ENCODE measurements around the gene MAG. TPM values are rescaled to one million over a fixed set of nuclear protein-coding genes. Genes with fewer than 3 reads are reported as not detected.
"Not testable (repeated sequence)": the region's sequence is repeated elsewhere in the genome, so short reads cannot be mapped to it uniquely, and the experiment has no call there.

Gene MAG
- total RNA-seq, 1 donor from 2014 or later: not detected

GRCh38 chr19:35281303-35281702 lies 10.7 kb upstream of the MAG start:
- intact Hi-C loops (cut with DNase I): no loop called here

GRCh38 chr19:35284153-35285094 lies 7.5 kb upstream of the MAG start:
- no peaks in the 10 kb centered on the region for H3K27me3 ChIP-seq
- no peaks in the 10 kb centered on the region for H3K9me3 ChIP-seq
- no peak for TF ChIP-seq CTCF (IDR thresholded peaks at IDR 0.05)
- H3K36me3 ChIP-seq: peaks cover under 1 to 3% of the 10 kb centered on the region in 2 donors
- H3K4me3 ChIP-seq: no peak overlapping the region
- H3K4me1 ChIP-seq: no peaks in the 10 kb centered on the region
- no peak overlapping the region for H3K27ac ChIP-seq
- DNase-seq (ENCODE audit: low spot score in 2 of 2): no peak
- intact Hi-C loops (cut with DNase I): no loop called here

More at GRCh38 chr19:35281303-35281702, 10.7 kb upstream of the MAG start:
- Histone ChIP-seq H3K9me3 (no peaks in the 10 kb centered on the region), H3K4me1 (no peaks in the 10 kb centered on the region), H3K27me3 (no peaks in the 10 kb centered on the region), H3K36me3 (peaks cover 24 to 33% of the 10 kb centered on the region in 2 donors), H3K4me3 (no peak overlapping the region), H3K27ac (no peak overlapping the region)
- no peak for DNase-seq (ENCODE audit: low spot score in 2 of 2)
- no peak for TF ChIP-seq CTCF (IDR thresholded peaks at IDR 0.05)

- TF ChIP-seq CTCF (IDR thresholded peaks at IDR 0.05): no peak
- H3K27me3 ChIP-seq: no peaks in the 10 kb centered on the region
- intact Hi-C loops (cut with DNase I): no loop called here
- no peak overlapping the region for H3K4me3 ChIP-seq
- DNase-seq (ENCODE audit: low spot score in 2 of 2): no peak
- H3K36me3 ChIP-seq: no peaks in the 10 kb centered on the region
- no peak overlapping the region for H3K27ac ChIP-seq
- H3K9me3 ChIP-seq: no peaks in the 10 kb centered on the region
- no peaks in the 10 kb centered on the region for H3K4me1 ChIP-seq
Observed at GRCh38 chr19:35285095-35285449, 6.9 kb upstream of the MAG start.

- DNase-seq (ENCODE audit: low spot score in 2 of 2); H3K27ac ChIP-seq; intact Hi-C loops (cut with DNase I); H3K4me3 ChIP-seq; H3K36me3 ChIP-seq; H3K27me3 ChIP-seq; H3K4me1 ChIP-seq; H3K9me3 ChIP-seq: not testable (repeated sequence)
Observed at GRCh38 chr19:35285465-35285864, 6.5 kb upstream of the MAG start.

GRCh38 chr19:35286101-35286500 lies 5.9 kb upstream of the MAG start:
- H3K27ac ChIP-seq; intact Hi-C loops (cut with DNase I); H3K4me1 ChIP-seq; H3K27me3 ChIP-seq; DNase-seq (ENCODE audit: low spot score in 2 of 2); H3K9me3 ChIP-seq; H3K4me3 ChIP-seq; H3K36me3 ChIP-seq: not testable (repeated sequence)

GRCh38 chr19:35287713-35288112 lies 4.2 kb upstream of the MAG start:
- DNase-seq (ENCODE audit: low spot score in 2 of 2): no peak
- Histone ChIP-seq H3K4me3 (no peak overlapping the region), H3K27ac (no peak overlapping the region), H3K4me1 (no peaks in the 10 kb centered on the region), H3K27me3 (no peaks in the 10 kb centered on the region), H3K9me3 (no peaks in the 10 kb centered on the region), H3K36me3 (no peaks in the 10 kb centered on the region)
- intact Hi-C loops (cut with DNase I): no loop called here
- TF ChIP-seq CTCF (IDR thresholded peaks at IDR 0.05): no peak

Data from ascending aorta (tissue), 2 donors.